K562 (cell line): ENCODE data around the gene WWP2.

Source experiments
- FOXM1 ChIP-seq, 2 experiments: fragments of 450-650 bp in 1 of 2; sonication (generic) in 1 of 2; formaldehyde crosslinking in 1 of 2; IDR thresholded peaks; 2 replicates each; pipeline versions ENCODE4 v1.6.1 to v1.9.0; 2017 to 2022; ENCODE audit warnings: low read depth in 2 of 2, mild to moderate bottlenecking in 2 of 2, missing genetic modification reagents in 1 of 2, moderate library complexity in 1 of 2
- HCFC1 ChIP-seq: IDR thresholded peaks from 2 replicates; pipeline ENCODE4 v1.6.1; 2012; ENCODE audit warnings: low read depth, low read length, improper control_type of control experiment

- TF ChIP-seq HCFC1 (no peak), FOXM1 (IDR thresholded peaks at IDR 0.05; ENCODE audit: low read depth) (no peak), FOXM1 (CRISPR knock-in tag; IDR thresholded peaks at IDR 0.05; ENCODE audit: low read depth) (no peak)
Measured at GRCh38 chr16:69942627-69943170, 180.6 kb downstream of the WWP2 start.
